Central memory CD8-positive, alpha-beta T cell (primary cell): ENCODE measurements around the gene SIVA1.

Source experiments
- ATAC-seq: fragments of 150-1000 bp; cut with Tn5 transposase; replicated peaks from 2 replicates; pipeline ENCODE4 v1.10.0; 2022; ENCODE audit warnings: mild to moderate bottlenecking, moderate FRiP score, moderate number of reproducible peaks; ENCODE audit not compliant: poor library complexity, severe bottlenecking; ENCODE audit errors: extremely low read depth
- DNase-seq, 2 donors: peaks; one replicate each; pipeline ENCODE4 v3.0.0; 2021; ENCODE audit warnings: low spot score in 2 of 2
- H3K27ac Mint-ChIP-seq: one replicate; pipeline ENCODE4 v1.8.0; 2022; ENCODE audit warnings: low read depth, mild to moderate bottlenecking, moderate library complexity, mixed read lengths
- H3K27me3 Mint-ChIP-seq: one replicate; pipeline ENCODE4 v1.8.0; 2022; ENCODE audit warnings: mixed read lengths
- H3K36me3 Mint-ChIP-seq: one replicate; pipeline ENCODE4 v1.8.0; 2022; ENCODE audit warnings: mild to moderate bottlenecking, moderate library complexity, mixed read lengths; ENCODE audit not compliant: insufficient read depth
- H3K4me1 Mint-ChIP-seq: one replicate; pipeline ENCODE4 v1.8.0; 2022; ENCODE audit warnings: mixed read lengths
- H3K4me3 Mint-ChIP-seq: one replicate; pipeline ENCODE4 v1.8.0; 2022; ENCODE audit warnings: mild to moderate bottlenecking, moderate library complexity, mixed read lengths
- H3K9me3 Mint-ChIP-seq: one replicate; pipeline ENCODE4 v1.8.0; 2022; ENCODE audit warnings: mixed read lengths

Gene SIVA1

DNA sequence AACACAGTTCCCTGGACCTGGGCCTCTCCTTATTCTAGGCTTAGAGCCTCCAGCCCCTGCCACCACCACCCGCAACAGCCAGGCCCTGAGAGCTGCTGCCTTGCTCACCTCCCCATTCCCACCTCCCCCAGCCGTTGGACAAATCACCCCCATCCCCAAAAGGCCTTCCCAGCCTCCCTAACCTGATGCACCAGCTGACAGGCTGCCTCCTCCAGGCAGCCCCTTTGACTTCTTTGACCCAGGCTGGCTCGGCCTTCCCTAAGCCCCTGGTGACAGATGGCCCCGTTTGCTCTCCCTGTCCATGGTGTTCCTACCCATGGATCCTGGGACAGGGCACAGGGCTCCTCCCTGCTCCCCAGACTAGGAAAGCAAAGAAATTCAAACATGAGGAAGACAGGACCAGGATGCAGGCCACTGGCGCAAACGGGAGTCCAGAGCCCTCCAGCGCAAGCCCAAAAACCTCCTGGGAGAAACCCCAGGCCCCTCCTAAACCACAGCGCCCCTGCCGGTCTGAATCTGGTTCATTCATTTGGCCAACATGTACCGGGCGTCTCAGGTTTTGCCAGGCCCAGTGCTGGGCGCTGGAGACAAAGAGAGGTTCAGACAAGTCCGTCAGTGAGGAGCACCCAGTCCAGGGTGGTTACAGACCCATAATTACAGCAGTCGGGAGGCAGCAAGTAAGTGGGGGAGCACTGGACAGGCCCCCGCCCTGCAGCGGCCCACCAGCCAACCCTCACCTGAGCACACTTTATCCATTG lies 40.2 kb downstream of the SIVA1 start:
- ATAC-seq (no peak), DNase-seq (no peak)
- H3K36me3 Mint-ChIP-seq: peaks cover 15% of the 10 kb centered on the region
- H3K4me3 Mint-ChIP-seq: peak overlapping the region; percentile 84
- no peaks in the 10 kb centered on the region for H3K9me3 Mint-ChIP-seq
- peaks cover 42% of the 10 kb centered on the region for H3K4me1 Mint-ChIP-seq
- H3K27ac Mint-ChIP-seq: peak overlapping the region; percentile 78
- H3K27me3 Mint-ChIP-seq: no peaks in the 10 kb centered on the region

DNA sequence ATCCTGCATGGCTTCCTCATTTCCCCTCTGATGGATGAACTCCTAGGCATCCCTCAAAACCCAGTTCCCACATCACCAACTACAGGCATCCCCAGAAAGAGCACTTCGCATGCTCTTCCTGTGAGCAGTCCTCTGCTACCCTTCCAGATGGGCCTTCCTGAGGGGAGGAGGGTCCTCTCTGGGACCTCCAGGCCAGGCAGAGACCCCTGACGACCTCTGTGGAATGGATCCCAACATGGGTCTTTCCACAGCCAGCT lies 40.7 kb downstream of the SIVA1 start:
- H3K4me1 Mint-ChIP-seq: peaks cover 42% of the 10 kb centered on the region
- peak overlapping the region; percentile 78 for H3K27ac Mint-ChIP-seq
- H3K36me3 Mint-ChIP-seq: peaks cover 15% of the 10 kb centered on the region
- DNase-seq (no peak), ATAC-seq (no peak)
- no peaks in the 10 kb centered on the region for H3K9me3 Mint-ChIP-seq
- peak overlapping the region; percentile 84 for H3K4me3 Mint-ChIP-seq
- H3K27me3 Mint-ChIP-seq: no peaks in the 10 kb centered on the region

DNA sequence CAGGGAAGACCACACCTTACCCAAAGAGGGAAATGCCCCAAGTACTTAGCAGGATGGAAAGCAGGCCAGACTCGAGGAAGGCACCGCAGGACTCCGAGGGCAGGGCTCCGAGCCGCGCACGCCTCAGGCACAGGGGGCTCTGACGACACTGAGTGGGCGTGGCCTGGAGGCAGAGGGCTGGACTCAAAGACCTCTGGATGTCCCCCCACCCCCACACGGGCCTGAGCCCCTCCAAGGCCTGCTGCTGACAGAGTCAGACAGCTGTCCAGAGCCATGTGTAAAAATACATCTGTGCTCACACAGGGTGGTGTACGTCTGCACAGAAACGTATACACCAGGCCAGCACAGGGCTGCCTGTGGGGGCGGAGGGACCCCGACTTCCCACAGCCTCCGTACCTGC lies 41.2 kb downstream of the SIVA1 start:
- no peaks in the 10 kb centered on the region for H3K27me3 Mint-ChIP-seq
- H3K4me3 Mint-ChIP-seq: peak overlapping the region; percentile 84
- no peaks in the 10 kb centered on the region for H3K9me3 Mint-ChIP-seq
- ATAC-seq: peak; percentile 24
- H3K4me1 Mint-ChIP-seq: peaks cover 42% of the 10 kb centered on the region
- H3K27ac Mint-ChIP-seq: peak overlapping the region; percentile 78
- no peak for DNase-seq
- H3K36me3 Mint-ChIP-seq: peaks cover 16% of the 10 kb centered on the region

DNA sequence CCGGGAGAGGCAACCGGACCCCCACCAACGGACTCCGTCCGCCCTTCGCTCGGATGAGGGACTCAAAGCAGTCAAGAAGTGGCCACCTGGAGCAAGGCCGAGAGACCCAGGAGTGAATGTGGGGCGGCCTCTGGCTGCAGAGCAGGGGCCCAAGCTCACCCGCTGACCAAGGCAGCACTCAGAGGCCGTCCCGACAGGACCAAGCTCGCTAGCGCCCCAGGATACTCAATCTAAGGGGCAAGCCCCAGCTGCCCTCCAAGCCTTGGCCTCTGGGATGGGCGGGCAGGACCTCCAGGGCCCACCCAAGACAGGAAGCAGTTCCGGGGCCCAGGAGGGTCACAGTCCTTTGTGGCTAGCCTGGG lies 41.7 kb downstream of the SIVA1 start:
- peak overlapping the region; percentile 84 for H3K4me3 Mint-ChIP-seq
- no peaks in the 10 kb centered on the region for H3K9me3 Mint-ChIP-seq
- peak overlapping the region; percentile 78 for H3K27ac Mint-ChIP-seq
- DNase-seq (no peak), ATAC-seq (no peak)
- H3K36me3 Mint-ChIP-seq: peaks cover 16% of the 10 kb centered on the region
- no peaks in the 10 kb centered on the region for H3K27me3 Mint-ChIP-seq
- H3K4me1 Mint-ChIP-seq: peaks cover 47% of the 10 kb centered on the region

DNA sequence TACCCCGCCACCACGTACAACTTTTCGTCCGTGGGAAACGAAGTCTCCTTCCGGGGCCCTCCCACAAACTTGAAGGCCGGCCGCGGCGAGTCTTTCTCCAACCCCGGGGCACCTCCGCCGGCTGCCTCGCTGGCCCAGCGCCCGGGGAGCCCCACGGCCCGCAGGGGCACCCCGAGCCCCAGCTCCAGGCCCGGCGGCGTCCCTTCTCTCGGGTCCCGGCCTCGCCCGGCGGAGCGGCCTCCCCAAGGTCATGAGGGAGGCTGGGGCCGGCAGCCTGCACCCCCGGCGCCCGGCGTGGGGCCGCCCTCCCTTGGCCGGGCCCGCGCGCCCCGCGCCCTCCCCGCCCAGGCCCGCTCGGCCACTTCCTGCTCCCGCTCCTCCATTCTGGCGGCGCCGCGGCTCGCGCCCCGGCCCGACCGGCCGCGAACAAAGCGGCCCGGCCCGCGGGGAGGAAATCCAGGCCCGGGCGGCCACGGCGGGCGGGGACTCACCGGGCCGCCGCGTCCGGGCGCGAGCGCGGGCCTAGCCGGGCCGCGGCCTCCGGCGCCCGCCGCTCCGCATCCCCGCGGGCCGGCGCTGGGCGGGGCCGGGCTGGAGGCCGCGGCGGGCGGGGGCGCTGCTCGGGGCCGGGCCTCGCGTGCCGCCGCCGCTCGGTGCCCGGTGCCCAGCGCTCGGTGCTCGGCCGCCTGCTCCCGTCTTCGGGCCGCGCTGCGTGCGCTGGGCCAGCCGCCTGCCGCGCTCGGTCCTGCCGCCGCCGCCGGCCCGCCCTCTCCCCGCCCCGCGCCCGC lies 42.2 kb downstream of the SIVA1 start, which contains the start of gene AKT1:
AKT1 (minus strand) TSS at position 756 of the 788 bp plus-strand sequence. CDS start 3,105 bp downstream, outside the sequence.
- H3K9me3 Mint-ChIP-seq: no peaks in the 10 kb centered on the region
- H3K36me3 Mint-ChIP-seq: peaks cover 22% of the 10 kb centered on the region
- H3K4me3 Mint-ChIP-seq: peak within 1 kb of the TSS; percentile 84
- H3K4me1 Mint-ChIP-seq: peaks cover 51% of the 10 kb centered on the region
- peak; percentile 18 for ATAC-seq
- no peak for DNase-seq
- H3K27ac Mint-ChIP-seq: peak within 1 kb of the TSS; percentile 78
- H3K27me3 Mint-ChIP-seq: no peaks in the 10 kb centered on the region

DNA sequence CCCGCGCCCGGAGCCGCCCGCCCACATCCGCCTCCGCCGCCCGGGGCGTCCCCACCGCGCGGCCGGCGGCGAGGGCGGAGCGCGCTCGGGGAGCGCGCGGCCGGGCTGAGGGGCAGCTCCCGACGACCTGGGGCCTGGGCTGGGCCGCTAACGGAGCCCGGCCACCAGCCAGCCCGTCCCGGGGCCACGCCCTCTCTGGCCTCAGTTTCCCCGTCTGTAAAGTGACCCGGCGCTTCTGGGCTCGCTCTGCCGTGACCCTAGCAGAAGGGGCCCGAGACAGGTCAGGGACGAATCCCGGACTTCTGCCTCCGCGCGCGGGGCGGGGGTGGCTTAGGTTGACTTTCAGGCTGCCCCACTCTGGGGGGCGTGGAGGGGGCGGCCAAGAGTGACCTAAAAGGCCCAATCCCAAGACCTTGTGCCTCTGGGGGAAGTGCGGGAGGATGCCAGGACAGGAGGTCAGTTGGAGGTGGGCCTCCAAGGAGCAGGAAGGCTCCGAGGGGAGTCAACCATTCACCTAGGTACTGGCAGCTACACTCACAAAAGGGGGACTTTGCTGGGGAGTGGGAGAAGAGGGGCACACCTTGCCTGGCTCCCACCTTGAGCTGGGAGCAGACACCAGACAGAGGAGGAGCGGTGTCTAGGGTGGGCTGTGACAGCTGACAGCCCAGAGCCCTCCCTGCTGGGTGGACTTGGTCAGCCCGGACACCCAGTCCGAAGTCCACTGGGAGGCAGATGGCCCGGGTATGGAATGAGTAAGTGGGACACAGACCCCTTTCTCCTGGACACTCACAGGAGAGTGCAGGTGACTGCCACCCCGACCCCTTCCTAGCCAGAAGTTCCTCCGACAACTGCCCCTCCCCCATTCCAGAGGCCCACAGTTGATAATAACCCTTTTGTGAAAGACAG lies 43.1 kb downstream of the SIVA1 start:
- Mint-ChIP-seq H3K27me3 (no peaks in the 10 kb centered on the region), H3K9me3 (no peaks in the 10 kb centered on the region)

DNA sequence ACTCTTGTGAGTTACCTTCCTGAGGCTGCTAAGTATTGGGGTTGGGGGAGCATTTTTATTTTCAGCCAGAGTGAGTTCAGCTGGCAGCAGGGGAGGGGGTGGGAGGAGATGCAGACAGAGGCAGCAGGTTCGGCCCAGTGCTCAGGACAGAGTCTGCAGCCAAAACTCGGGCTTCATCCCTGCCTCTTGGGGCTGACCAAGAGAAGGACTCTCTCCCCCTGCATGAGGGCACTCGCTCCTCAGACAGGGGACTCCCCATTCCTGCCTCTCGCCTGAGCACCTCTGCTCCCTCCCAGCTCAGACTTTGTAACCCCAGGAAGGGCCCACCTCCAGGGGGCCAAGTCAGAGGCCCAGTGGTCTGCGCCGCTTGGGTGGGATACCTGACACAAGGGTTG lies 43.7 kb downstream of the SIVA1 start:
- H3K9me3 Mint-ChIP-seq: no peaks in the 10 kb centered on the region
- peaks cover 20% of the 10 kb centered on the region for H3K36me3 Mint-ChIP-seq
- peaks cover 48% of the 10 kb centered on the region for H3K4me1 Mint-ChIP-seq
- H3K27me3 Mint-ChIP-seq: no peaks in the 10 kb centered on the region
- peak overlapping the region; percentile 46 for H3K27ac Mint-ChIP-seq
- peak overlapping the region; percentile 74 for H3K4me3 Mint-ChIP-seq
- DNase-seq (no peak), ATAC-seq (no peak)

More for the DNA sequence above, 43.1 kb downstream of the SIVA1 start:
- DNase-seq (no peak), ATAC-seq (peak; percentile 41)
- H3K4me3 Mint-ChIP-seq: peak overlapping the region; percentile 74
- H3K4me1 Mint-ChIP-seq: peaks cover 48% of the 10 kb centered on the region
- H3K36me3 Mint-ChIP-seq: peaks cover 21% of the 10 kb centered on the region
- no peak overlapping the region for H3K27ac Mint-ChIP-seq

DNA sequence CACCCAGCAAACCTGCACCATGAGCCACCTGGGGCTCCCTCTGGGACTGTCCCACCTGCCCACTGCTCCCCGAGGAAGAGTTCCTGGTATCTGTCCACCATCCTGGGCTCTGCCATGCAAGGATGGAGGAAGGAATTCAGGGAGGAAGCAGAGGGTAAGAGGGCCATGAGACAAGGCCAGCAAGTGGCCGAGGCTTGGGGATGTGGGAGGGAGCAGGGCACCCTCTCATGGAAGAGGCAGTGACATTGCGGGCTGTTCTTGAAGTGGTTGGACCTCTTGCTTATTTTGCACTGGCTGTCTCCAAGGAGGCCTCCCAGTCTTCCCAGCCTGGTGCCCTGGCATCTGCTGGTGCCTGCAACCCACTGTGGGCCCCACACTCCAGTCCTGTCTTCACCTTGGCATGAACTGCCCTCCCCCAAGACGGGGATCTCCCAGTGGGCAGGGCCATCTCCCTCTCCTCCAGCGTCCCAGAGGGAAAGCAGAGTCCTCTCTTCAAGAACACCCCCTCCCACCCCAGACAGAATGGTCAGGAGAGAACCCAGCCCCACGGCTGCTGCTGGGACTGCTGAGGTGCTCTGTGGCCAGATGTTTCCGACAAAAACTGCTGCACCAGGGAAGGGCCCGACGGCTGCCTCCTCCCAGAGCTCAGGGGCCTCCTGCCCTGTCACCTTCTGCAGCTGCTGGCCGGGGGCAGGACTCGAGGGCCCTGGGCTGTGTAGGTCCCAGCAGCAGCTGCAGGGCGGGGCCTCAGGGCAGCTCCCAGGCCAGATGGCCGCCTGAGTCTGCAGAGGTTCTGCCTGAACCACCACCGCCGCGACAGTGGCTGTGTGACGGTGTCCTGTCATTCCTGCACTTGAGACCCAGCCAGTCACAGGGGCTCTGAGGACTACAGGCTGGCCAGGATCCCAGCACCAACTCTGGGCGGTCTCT lies 44.4 kb downstream of the SIVA1 start:
- ATAC-seq (no peak), DNase-seq (no peak)
- Mint-ChIP-seq H3K4me1 (peaks cover 48% of the 10 kb centered on the region), H3K27me3 (no peaks in the 10 kb centered on the region), H3K27ac (peak overlapping the region; percentile 46), H3K4me3 (peak overlapping the region; percentile 74), H3K36me3 (peaks cover 20% of the 10 kb centered on the region), H3K9me3 (no peaks in the 10 kb centered on the region)

DNA sequence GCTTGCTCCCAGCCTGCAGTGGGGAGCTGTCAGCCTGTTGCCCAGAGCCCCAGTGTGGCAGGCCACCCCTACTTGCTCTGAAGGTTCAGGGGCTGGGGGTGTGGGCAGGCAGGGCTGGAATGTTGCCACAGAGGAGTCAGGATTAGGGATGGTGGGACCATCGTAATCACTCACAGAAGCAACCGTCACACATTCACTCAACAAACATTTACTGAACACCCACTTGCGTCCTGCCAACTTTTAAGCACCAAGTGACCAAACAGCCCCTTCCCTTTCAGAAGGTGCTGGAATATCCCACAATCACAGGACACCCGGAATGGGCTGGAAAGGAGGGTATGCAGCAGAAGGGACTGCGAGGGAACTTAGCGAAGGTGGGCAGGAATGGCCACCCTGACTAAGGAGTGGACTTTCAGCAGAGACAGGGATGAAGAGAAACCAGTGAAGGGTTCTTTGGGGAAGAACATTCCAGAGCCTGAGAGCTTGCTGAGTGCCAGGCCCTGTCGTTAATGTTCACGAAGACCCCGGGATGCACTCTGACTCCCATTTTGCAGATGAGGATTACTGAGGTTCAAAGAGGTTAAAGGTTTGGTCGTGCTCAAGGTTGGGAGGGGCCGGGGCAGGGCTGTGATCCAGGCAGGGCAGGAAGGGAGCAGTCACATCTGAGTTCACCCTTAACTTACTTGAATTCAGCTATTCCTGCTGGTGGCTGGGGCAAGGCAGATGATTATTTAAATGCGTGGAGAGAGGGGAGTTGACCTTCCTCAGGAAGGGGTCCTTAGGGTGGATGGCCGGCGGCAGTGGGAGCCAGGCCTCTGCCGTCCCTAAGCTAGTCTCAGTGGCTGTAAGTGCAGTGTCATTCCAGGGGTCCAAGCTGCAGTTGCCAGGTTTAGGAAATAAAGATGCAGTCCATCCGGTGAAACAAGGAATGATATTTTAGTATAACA lies 45.6 kb downstream of the SIVA1 start:
- no peaks in the 10 kb centered on the region for H3K9me3 Mint-ChIP-seq
- H3K36me3 Mint-ChIP-seq: peaks cover 20% of the 10 kb centered on the region
- no peaks in the 10 kb centered on the region for H3K27me3 Mint-ChIP-seq
- peak overlapping the region; percentile 53 for H3K4me3 Mint-ChIP-seq
- DNase-seq (no peak), ATAC-seq (no peak)
- H3K27ac Mint-ChIP-seq: no peak overlapping the region
- H3K4me1 Mint-ChIP-seq: peaks cover 36% of the 10 kb centered on the region

DNA sequence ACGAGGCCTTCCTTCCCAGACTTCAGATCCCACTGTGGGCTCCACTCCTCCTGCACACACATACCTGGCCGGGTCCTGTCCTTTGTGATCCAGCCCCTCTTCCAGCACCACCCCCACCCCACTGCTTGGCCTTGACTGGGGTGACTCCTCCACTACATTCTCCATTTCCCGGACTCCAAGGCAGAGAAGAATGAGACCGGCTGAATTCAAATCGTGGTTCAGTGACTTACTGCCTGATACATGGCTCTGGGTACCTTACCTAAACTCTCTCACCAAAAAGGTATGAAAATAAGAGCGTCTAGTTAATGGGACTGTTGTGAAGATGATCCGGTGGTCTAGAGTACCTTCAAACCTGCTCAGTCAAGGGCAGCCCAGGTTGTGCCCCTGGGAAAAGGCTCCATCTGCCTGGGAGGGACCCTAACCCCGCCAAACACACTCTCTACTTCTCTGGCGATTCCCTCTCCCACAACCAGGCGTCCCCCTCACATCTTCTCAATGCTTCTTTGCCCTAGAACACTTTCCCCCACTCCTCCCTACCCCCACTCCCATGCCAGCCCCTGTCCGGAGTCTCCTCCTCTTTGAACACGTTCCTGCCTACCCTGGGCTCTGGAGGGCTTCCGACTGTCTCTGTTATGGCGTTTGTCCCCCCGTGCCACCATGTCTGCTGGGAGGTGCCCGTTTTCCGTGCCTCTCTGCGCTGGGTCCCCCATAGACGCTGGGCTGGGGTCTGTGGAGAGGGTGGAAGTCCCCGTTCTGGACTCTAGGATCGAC lies 46.5 kb downstream of the SIVA1 start:
- Mint-ChIP-seq H3K9me3 (no peaks in the 10 kb centered on the region), H3K36me3 (peaks cover 20% of the 10 kb centered on the region), H3K4me1 (peaks cover 28% of the 10 kb centered on the region), H3K4me3 (peak overlapping the region; percentile 53), H3K27me3 (no peaks in the 10 kb centered on the region), H3K27ac (peak overlapping the region; percentile 61)
- no peak for ATAC-seq
- DNase-seq: no peak
